GM21576 (cell line): ENCODE results near the gene GOLGA2.
A peak's percentile ranks its signal among the peaks of the same experiment; 100 is the strongest.

Experiments
- ATAC-seq: cut with Tn5 transposase; IDR thresholded peaks from one replicate; pipeline ENCODE4 v1.9.1; 2021; ENCODE audit warnings: mild to moderate bottlenecking, moderate library complexity; ENCODE audit not compliant: unreplicated experiment

The GOLGA2 gene

DNA sequence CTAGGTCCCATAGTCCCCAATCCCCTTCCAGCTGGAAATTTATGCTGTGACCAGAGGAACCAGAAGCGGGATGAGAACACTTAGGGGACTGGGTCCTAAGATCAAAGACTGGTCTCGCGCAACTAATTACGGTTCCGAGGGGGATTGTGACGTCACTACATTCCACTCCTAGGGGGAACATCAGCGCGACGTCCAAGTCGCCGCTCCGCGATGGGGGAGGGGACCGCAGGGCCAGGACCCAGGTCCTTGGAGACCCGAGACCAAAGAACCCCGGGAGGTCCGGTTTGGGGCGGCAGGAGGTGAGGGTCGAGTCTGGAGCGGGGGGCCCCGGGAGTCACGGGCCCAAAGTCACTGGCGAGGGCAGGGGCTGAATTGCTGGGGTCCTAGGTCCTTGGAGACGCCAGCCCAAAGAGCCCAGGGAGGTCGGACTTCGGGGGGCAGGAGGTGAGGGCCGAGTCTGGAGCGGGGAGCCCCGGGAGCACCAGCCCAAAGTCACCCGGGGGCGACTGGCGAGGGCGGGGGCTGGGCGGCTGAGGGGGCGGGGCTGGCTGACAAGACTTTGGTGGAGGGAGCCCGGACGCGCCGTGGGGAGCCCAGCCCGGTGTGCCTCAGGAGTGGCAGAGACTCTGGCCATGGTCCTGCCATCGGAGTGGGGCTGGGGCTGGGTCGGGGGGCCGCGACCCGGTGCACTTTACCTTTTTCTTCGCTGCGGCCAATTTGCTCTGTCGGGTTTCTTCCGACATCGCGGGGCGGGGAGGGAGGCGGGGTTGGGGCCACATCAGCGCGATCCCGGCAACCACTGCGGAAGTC lies at the start of gene GOLGA2:
GOLGA2 (minus strand) TSS at position 810 of the 810 bp plus-strand sequence; CDS start at position 779, 31 bp downstream.
- peak; percentile 40 for ATAC-seq

DNA sequence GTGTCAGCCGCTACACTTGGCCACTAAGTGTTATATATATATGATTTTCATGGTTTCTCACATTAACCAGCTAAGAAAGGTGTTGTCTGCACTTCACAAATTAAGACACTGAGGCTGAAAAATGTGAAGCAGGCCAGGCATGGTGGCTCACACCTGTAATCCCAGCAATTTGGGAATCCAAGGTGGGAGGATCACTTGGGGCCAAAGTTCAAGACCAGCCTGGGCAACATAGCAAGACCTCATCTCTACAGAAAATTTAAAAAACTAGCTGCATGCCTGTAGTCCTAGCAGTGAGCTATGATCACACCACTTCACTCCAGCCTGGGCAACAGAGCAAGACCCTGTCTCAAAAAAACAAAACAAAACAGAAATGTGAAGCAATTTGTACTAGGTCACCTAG lies 48.6 kb upstream of the GOLGA2 start:
- ATAC-seq: no peak

- ATAC-seq: no peak
Observed at GRCh38 chr9:128323791-128324190, 48.0 kb upstream of the GOLGA2 start.

DNA sequence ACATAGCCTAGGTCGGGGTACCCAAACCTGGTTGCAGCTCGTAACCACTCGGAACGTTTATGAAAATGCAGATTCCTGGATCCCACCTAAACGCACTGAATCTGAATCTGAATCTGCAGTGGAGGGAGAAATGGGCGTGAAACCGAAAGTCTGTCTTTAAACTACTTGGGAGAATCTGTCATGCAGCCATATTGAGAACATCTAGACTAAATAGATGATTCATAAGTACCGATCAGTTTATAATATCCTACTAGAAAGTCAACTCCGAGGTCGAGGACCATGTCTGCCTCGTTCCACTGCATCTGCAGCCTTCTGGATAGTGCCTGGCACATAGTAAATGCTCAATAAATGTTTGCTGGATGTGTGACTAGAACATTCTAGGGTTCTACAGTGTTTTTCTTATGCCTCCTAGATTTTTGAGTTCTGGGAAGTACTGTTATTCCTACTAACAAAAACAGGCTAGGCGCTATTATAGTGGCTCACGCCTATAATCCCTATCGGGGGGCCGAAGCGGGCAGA lies 47.5 kb upstream of the GOLGA2 start:
- ATAC-seq: no peak

GRCh38 chr9:128322404-128323211 lies 46.8 kb upstream of the GOLGA2 start, which contains the start of the genes COQ4 and TRUB2:
TSS of gene COQ4 (plus strand) at chr9:128322839. CDS start at chr9:128322859, 20 bp downstream.
TSS of gene TRUB2 (minus strand) at chr9:128322447. CDS start at chr9:128322408, 39 bp downstream.
- peak; percentile 74 for ATAC-seq

- peak; percentile 7 for ATAC-seq
Observed at GRCh38 chr9:128321879-128322403, 46.1 kb upstream of the GOLGA2 start.

DNA sequence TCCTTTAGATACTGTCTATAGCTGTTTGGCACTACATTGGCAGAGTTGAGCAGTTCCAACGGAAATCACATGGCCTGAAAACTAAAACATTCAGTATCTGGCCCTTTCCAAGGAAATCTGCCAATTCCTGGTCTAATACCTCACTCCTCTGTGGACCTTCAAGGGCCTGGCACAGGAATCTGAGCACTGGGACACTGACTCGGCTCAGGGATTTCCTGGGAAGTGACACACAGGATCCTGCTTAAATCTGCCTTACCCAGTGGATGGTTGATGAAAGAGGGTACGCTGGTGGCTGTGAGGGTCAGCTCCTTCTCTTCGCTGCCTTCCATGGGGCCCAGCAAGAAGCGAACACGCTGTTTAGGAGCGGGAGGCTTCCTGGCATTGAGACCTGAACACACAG lies 45.5 kb upstream of the GOLGA2 start:
- no peak for ATAC-seq

DNA sequence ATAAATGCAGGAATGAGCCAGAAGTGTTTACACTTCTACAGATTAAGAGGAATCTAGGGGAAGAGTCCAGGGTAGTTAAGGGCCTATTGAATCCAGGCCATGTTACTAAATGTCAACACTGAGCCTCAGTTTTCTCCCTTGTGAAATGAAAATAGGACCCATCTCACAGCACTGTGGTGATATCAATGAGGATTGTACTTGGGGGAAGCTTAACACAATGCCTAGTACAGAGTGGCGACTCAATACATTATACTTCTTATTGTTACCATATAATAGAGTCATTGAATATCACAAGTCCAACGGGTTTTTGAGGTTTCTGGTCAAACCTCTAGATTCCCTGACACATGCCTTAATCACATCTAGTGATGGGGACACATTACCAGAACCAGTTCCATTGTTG lies 41.8 kb upstream of the GOLGA2 start:
- ATAC-seq: no peak

DNA sequence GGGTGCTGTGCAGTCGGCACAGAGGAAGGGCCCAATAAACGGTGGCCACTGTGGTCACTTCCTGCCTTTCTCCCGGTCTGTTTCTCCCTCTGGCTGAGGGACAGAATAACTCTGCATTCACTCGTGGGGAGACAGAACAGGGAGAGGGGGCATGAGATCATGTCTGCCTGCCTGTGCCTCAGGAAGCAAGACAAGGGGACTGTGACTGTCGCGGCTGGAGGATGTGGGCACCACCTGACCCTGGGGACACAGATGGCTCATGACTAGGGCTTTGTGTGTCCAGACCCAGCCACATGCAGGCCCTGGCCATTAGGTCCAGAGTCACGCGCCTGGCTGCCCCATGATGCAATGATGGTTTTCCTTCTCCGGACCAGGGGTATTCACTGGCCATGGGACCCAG lies 40.6 kb upstream of the GOLGA2 start:
- no peak for ATAC-seq

DNA sequence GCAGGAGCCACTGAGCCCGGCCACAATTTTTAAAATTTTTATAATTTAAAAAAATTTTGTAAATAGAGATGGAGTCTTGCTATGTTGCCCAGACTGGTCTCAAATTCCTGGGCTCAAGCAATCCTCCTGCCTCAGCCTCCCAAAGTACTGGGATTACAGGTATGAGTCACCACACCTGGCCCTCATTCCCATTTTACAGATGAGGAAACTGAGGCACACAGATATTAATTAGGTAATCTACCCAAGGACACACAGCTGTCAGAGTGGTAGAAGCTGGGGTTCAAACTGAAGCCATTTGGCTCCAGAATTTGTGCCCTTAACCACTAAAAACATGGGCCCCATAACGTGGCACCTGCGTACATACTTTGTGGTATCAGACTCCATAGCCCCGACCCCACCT lies 38.9 kb upstream of the GOLGA2 start:
- no peak for ATAC-seq

GRCh38 chr9:128310461-128310860 lies 34.7 kb upstream of the GOLGA2 start:
- no peak for ATAC-seq

DNA sequence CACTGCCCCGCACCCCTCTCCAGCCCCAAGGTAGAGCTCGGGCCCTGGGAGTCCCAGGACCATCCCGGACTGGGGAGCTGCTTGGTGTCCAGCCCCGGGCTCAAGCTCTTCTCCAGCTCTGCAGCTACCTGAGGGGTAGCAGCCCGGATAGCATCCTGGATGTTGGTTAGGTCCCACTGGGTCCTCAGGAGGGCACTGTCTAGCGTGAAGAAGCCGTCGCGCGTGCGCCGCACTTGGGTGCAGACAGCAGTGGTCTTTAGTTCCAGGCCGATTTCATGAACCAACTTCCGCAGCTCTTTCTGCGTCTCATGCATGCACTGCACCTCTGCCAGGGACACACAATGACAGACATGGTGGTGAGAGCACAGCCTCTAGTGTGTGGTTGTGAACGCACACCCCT lies 33.7 kb upstream of the GOLGA2 start:
- ATAC-seq: no peak

DNA sequence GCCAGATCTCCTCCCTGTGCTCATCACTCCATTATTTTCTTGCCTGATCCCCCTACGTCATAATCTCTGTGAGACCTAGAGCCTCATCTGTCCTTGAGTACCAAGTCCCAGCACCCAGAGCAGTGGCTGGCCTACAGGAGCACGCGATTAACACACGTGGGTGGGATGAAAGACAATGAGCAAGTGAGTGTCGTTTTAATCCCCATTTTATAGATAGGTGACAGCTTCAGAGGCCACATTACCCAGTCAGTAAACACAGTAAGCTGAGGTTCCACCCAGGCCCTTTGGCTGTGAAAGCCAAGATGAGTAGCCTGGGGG lies 29.1 kb upstream of the GOLGA2 start:
- ATAC-seq: no peak

GRCh38 chr9:128304136-128304970 lies 28.5 kb upstream of the GOLGA2 start:
- ATAC-seq: no peak

DNA sequence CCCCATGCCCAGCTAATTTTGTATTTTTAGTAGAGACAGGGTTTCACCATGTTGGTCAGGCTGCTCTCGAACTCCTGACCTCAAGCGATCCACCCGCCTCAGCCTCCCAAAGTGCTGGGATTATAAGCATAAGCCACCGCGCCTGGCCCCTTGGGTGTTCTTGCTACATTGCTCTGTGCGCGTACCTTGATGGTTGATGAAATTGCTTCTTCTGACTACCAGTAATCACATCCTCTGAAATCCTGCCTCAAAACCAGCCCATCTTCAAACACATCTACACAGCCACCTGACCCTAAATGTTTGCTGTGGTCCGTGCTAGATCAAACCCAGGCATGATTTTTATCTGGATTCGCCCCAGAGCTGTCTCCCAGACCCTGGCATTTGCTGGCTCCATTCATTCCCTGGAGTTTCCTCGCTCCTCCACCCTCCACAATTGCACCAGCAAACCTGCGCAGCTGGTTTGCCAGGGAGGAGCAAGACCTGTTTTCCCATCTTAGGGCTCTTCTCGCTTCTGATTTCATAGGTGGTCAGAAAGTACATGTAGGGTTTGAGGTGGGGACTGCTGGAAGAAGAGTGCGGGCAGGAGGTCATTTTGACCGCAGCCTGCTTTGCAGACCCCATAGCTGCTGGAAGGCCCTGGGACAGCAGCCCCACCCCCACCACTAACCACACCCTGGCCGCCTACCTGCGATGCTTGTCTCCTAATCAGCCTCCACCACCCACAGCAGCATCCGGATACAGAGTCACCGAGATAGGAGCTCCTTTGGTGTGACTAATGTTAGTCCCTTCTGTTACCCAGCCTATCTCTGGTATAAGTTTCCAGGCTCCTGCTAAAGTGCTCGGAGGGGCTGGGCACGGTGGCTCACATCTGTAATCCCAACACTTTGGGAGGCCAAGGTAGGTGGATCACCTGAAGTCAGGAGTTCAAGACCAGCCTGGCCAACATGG lies 23.0 kb upstream of the GOLGA2 start:
- ATAC-seq: no peak

GRCh38 chr9:128297221-128297773 lies 21.5 kb upstream of the GOLGA2 start:
- ATAC-seq: no peak

DNA sequence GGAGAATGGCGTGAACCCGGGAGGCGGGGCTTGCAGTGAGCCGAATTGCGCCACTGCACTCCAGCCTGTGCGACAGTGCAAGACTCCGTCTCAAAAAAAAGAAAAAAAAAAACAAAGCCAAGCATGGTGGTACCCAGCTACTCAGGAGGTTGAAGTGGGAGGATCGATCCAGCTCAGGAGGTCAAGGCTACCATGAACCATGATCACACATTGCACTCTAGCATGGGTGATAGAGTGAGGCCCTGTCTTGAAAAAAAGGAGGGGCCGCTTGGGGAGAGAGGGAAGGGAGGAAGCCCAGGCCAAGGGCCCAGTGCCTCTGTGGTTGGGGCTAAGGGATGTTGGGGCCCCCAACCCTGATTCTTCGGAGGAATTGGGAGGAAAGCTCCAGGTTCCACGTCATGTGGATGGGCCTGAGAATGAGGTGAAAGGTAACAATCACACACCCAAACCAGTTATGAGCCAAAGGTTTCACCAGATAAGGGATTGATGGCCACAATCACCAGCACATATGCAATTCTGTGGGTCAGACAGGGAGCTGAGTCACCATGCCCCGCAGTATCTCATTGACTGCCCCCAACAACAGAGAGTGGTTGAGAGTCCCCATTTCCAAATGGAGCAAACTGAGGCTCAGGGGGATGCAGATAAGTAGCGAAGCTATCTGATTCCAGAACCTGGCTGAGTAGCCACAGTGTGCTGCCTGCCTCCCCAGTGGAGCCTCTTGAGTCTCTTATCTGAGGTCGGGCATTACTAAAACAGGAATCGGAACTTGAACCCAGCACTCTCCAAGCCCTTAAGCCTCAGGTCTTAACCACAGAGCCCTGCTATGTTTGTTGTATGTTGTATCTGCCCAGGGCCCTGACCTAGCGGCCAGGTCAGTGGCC lies 20.8 kb upstream of the GOLGA2 start:
- ATAC-seq: no peak

- no peak for ATAC-seq
Observed at GRCh38 chr9:128294142-128294541, 18.3 kb upstream of the GOLGA2 start.
